GM21447 (cell line): ENCODE measurements around the gene DNALI1.
"Not testable (repeated sequence)": the region's sequence is repeated elsewhere in the genome, so short reads cannot be mapped to it uniquely, and the experiment has no call there.

Source experiments
- ATAC-seq: cut with Tn5 transposase; IDR thresholded peaks from one replicate; pipeline ENCODE4 v1.9.1; 2021; ENCODE audit not compliant: unreplicated experiment

The DNALI1 gene

DNA sequence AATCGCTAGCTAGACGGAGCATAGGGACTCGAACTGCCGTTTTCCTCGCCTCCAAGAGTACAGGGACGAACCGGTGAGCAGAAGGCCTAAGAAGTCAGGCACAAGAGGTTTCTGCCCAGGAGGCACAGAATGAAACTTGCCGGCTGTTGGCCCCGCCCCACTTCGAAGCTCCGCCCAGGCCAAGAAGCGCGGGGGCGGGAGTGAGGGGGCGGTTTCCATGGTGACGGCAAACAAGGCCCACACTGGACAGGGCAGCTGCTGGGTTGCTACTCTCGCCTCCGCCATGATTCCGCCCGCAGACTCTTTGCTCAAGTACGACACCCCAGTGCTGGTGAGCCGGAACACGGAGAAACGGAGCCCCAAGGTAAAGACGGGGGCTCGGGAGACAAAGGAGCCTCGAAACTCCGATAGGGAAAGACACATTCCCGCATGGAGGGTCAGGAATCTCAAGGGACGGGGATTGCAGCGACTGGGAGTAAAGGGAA is at the start of gene DNALI1:
Gene DNALI1 (plus strand): TSS at position 229 of the 485 bp plus-strand sequence. CDS start 55 bp downstream, at position 284.
- ATAC-seq = no peak

GRCh38 chr1:37509181-37509580 is 47.6 kb upstream of the DNALI1 start:
- ATAC-seq = no peak

- peak; percentile 38 for ATAC-seq
These were observed 42.9 kb upstream of the DNALI1 start for GRCh38 chr1:37513795-37514349.

DNA sequence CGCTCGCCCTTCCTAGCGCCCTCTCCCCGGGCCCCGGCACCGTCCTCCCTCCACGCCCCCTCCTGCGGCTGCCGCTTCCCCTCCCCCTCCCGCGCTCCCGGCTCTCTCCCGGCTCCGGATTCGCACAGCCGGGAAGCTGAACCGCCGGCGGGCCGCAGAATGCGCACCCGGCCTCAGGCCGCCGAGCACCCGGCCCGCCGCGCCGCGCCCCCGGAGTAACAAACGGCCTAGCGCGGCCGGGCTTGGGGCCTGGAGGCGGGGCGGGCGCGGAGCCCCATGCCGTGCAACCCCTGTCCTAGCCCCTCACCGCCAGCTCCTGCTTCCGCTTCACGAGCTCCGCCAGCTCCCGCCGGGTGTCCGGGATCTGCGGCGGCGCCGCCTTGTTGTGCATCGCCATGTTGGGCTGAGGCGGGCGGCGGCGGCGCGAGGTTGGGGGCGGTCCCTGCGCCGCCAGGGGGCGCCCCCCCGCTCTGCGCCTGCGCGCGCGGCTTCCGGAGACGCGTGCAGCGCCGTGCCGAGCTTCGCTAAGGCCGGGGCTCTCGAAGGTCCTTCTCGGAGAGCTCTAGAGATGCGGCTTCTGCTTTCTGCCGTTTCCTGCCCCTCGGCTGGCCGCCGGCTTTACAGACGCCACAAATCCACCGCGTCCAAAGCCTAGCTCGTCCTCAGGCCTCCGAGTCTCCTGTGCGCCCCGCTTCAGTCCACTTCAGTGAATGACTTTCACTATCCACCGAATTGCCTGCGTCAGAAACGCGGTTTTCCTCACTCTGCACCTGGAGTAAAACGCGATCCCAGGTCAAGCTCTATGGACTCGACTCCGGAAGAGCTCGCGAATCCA is 42.2 kb upstream of the DNALI1 start, which contains the start of gene MEAF6:
Gene MEAF6 (minus strand): TSS at position 417 of the 835 bp plus-strand sequence. CDS start 20 bp downstream, at position 397.
- peak; percentile 75 for ATAC-seq

GRCh38 chr1:37515185-37516034 is 41.3 kb upstream of the DNALI1 start:
- ATAC-seq = peak; percentile 12

- no peak for ATAC-seq
These were observed 39.2 kb upstream of the DNALI1 start for GRCh38 chr1:37517569-37517968.

- ATAC-seq = not testable (repeated sequence)
These were observed 38.5 kb upstream of the DNALI1 start for GRCh38 chr1:37518241-37518640.

- ATAC-seq = not testable (repeated sequence)
These were observed 37.8 kb upstream of the DNALI1 start for GRCh38 chr1:37518929-37519328.

- ATAC-seq = no peak
These were observed 37.1 kb upstream of the DNALI1 start for GRCh38 chr1:37519613-37520012.

- ATAC-seq = not testable (repeated sequence)
These were observed 26.9 kb upstream of the DNALI1 start for GRCh38 chr1:37529888-37530287.

- not testable (repeated sequence) for ATAC-seq
These were observed 24.2 kb upstream of the DNALI1 start for GRCh38 chr1:37532418-37533156.

DNA sequence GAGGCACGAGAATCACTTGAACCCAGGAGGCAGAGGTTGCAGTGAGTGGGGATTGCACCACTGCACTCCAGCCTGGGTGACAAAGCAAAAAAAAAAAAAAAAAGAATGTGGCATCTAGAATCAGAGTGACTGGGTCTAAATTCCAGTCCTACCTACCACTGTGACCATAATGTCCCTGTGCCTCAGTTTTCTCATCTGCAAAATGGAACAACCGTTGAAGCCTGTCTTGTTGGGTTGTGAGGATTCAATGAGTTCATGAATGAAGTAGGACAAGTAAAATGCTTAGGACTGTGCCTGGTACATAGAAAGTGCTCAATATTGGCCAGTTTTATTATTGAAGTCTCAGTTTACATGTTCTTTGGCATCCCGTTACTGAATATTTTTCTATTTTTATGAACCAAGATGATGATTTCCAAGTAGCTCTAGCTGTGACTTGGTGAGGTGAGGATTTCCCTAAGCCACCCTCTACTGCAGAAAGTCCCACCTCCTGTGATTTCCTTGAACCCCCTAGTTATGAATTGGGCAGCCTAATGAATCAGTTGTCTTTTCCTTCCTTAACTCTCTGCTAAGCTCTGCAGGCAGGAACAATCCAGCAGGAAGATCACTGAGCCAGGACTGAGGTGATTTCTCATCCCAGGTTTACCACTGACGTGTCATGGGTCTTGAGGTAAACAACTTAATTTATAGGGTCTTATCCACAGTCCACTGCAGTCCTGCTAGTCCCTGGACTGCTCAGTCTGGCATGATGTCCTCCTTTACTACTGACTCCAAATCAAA is 23.2 kb upstream of the DNALI1 start:
- ATAC-seq = no peak

- no peak for ATAC-seq
These were observed 19.4 kb upstream of the DNALI1 start for GRCh38 chr1:37537378-37537777.

DNA sequence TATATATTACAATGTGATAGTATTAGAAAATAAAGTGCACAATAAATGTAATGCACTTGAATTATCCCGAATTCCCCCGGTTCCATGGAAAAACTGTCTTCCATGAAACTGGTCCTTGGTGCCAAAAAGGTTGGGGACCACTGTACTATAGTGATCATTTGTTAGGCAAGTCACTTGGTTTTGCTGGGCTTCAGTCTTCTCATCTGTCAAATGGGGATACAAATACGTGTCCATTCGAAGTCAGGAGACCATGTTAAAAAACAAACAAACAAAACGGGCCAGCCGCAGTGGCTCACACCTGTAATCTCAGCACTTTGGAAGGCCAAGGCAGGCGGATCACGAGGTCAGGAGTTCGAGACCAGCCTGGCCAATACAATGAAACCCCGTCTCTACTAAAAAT is 17.6 kb upstream of the DNALI1 start:
- ATAC-seq = not testable (repeated sequence)

- ATAC-seq = no peak
These were observed 16.5 kb upstream of the DNALI1 start for GRCh38 chr1:37540036-37540785.

GRCh38 chr1:37544530-37544929 is 12.2 kb upstream of the DNALI1 start:
- no peak for ATAC-seq

DNA sequence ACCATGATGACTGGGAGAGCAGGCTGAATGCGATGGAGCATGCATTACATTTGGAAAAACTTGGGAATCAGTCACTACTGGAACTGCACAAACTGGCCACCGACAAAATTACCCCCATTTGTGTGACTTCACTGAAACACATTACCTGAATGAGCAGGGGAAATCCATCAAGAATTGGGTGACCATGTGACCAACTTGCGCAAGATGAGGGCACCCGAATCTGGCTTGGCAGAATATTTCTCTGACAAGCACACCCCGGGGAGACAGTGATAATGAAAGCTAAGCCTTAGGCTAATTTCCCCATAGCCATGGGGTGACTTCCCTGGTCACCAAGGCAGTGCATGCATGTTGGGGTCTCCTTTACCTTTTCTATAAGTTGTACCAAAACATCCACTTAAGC is 11.7 kb upstream of the DNALI1 start:
- ATAC-seq = no peak

DNA sequence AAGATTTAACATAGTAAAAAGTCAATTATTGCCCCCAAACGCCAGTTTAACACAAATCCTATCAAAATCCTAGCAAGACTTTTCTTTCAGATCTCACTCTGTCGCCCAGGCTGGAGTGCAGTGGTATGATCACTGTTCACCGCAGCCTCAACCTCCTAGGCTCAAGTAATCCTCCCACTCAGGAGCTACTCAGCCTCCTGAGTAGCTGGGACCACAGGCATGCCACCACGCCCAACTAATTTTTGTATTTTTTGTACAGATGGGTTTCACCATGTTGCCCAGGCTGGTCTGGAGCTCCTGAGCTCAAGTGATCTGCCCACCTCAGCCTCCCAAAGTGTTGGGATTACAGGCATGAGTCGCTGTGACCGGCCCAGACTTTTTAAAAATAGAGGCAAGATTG is 7.4 kb upstream of the DNALI1 start:
- ATAC-seq = no peak

DNA sequence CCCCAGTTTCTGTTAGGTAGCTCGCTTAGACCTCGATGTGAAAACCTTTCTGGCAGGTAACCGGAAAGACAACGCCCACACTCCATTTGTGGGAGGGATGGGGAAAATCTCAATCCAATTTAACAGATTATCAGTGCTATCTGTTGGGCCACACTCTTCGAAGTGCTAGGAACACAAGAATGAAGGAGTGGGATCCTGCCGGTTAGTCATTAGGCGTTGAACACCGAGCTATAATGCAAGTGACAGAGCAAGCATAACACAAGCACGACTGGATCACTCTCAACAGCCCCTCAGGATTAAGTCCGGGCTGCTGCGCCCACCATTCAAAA is 3.2 kb upstream of the DNALI1 start:
- peak; percentile 16 for ATAC-seq
